GM21529 (cell line): Measurements from ENCODE around the gene ADRA2B.
"Not testable (repeated sequence)": the region's sequence is repeated elsewhere in the genome, so short reads cannot be mapped to it uniquely, and the experiment has no call there.

Source experiments
- ATAC-seq: cut with Tn5 transposase; IDR thresholded peaks from one replicate; pipeline ENCODE4 v1.9.1; 2021; ENCODE audit not compliant: unreplicated experiment

ADRA2B gene

DNA sequence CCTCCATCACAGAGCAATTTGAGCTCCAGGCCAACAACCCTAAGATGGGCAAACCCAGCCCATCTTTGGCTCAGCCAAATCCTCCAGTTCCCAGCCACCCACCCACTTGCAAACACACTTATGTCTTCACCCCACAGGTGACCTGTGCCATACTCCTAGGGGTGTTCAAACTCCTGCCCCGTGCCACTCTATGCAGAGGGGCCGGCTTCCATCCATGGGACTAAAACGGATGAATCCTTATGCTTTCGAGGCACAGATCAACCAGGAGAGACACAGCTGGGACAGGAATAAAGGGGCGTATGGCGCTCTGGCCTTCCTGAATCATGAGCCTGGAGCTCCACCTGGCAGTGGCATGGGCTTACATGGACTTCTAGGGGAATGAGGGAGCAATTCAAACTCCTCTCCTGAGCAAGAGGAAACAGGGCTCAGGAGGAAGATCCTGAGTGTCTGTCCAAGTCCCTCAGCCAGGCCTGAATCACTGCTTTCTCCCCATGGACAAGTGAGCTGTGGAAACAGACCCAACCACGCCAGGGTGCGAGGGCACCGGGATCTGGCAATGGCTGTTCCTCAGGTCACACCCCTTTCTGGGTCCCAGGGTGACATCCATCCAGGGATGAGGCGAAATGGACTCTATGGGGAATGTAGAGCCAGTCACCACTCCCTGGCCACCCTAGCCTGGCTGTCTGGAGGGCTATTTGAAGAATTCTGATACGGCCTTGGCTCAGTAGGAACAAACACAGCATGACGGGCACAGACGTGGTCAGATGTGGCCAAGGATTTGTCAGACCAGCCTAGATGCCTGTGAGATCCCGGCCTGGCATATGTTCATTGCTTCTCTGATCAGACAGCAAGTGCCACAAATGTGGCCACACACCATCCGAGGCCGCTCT is 45.0 kb downstream of the ADRA2B start:
- not testable (repeated sequence) for ATAC-seq

- not testable (repeated sequence) for ATAC-seq
Measured at GRCh38 chr2:96070351-96070750, 46.0 kb downstream of the ADRA2B start.

DNA sequence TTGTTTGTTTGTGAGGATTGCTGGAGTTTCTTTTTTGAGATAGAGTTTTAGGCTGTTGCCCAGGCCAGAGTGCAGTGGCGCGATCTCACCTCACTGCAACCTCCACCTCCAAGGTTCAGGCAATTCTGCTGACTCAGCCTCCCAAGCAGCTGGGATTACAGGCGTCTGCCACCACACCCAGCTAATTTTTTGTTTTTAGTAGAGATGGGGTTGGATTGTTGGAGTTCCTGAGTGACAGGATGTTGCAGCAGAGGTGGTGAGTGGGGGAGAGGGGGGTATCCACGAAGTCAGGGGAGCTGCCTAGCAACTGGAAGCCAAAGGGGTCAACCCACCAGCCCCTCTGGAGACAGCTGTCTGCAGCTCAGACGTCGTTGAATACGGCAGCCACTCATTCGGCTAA is 46.5 kb downstream of the ADRA2B start:
- ATAC-seq: not testable (repeated sequence)

DNA sequence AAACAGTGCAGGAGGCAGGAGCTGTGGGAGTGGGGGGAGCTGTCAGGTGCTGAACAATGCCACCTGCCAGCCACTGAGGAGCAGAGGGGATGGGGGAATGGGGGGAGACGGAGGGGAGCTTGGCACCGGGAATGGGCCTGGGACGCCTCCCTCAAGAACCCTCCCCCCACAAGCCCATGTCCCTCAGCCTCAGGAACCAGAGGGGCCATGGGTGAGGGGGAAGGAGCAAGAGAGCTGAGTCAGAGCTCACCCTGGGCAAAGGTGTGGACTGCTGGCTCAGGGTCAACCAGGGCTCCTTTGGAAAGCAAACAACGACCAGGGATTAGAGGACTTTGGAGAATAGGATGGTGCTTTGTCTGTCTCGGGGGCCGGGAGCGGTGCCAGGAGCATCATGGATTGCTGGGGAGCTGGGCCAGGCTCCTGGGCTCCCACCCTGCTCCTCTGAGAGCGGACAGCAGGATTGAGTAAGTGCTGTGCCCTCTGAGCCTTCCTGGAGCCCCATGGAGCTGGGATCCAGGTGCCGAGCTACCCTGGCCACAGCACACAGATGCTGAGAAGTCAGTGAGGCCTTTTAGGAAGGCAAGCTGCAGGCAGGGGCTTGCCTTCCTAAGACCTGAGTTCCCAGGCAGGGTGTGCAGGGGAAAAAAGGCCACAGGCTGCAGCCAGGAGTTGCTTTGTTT is 48.3 kb downstream of the ADRA2B start:
- not testable (repeated sequence) for ATAC-seq

DNA sequence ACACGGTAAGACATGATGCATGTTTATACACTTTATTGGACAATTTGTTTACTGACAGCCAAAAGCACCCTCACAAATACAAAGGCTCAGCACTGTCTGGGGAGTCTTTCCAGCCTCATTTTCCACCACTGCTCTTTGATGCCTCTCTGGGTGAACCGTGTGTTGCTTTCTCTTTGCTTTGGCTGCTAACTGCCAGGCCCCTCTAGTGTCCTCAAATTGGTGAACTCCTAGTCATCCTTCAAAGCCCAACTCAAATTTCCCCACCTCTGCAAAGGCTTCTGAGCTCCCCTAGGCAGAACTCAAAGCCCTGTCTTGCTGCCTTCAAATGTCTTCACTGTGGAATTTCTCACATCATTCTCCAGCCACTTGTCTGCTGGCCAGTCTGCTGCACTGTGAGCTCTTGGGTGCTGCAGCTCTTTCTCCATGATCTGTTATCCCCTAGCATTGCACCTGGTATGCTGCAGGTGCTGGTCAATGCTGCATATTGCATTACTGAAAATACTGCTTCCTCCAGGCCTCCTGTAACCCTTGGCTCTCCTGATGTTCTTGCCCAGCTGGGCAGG is 49.2 kb downstream of the ADRA2B start:
- not testable (repeated sequence) for ATAC-seq

DNA sequence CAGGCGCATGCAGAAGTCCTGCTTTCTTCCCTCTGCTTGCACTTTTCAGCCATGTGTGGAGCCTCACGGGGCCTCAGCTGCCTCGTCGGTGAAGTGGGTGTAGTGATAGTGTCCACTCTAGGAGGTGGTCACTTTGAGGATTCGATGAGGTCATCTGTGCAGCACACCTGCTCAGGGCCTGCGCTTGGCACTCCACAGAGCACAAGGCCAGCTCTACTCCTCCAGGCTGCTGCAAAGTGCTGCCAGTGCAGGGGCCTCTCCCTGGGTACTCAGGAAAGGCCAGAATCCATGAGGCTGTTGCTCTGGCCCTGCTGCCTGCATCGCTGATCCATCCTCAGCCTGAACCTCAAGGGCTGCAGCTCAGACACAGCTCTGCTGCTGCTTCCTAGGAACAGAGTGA is 49.9 kb downstream of the ADRA2B start:
- ATAC-seq: not testable (repeated sequence)

GRCh38 chr2:96065954-96066353 is 50.4 kb downstream of the ADRA2B start:
- ATAC-seq: not testable (repeated sequence)

- no peak for ATAC-seq
Measured at GRCh38 chr2:96065381-96065930, 50.9 kb downstream of the ADRA2B start.

GRCh38 chr2:96064760-96065159 is 51.6 kb downstream of the ADRA2B start:
- not testable (repeated sequence) for ATAC-seq

- not testable (repeated sequence) for ATAC-seq
Measured at GRCh38 chr2:96064047-96064675, 52.2 kb downstream of the ADRA2B start.

DNA sequence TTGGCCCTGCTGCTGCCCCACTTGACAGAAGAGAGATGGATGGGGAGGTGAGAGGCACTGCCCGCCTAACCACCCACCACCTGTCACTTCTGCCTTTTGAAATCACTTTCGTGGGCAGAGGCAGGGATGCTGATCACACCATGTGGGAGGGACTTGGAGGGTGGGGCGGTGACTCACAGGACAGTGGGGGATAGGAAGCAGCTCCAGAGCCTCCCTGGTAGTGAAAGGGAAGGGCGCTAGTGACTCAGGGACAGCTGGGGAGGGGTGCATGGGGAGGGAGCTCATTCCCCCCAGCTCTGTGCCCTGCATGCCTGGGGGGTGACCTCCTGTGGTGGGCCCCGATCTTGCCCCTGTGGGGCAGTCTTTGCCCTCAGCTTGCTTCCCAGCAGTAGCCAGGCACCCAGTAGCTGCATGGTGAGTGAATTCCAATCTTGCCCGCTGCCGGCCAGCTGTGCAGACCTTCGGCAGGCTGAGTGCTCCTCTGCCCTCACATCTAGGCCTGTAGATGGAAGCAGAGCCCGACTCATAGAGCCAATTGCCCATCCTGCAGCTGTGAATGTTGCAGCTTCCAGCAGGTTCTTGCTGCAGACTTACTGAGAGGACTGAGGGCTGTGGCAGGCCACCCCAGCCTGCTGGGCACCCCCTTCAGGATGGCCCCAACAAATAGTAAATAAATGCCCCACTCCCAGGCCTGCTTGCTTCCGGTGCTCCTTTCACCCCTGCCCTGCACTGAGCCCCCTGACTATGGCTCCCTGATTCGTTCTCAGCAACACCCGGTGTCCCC is 53.1 kb downstream of the ADRA2B start:
- ATAC-seq: not testable (repeated sequence)
